ENCODE results near the gene SLMAP.

DNA sequence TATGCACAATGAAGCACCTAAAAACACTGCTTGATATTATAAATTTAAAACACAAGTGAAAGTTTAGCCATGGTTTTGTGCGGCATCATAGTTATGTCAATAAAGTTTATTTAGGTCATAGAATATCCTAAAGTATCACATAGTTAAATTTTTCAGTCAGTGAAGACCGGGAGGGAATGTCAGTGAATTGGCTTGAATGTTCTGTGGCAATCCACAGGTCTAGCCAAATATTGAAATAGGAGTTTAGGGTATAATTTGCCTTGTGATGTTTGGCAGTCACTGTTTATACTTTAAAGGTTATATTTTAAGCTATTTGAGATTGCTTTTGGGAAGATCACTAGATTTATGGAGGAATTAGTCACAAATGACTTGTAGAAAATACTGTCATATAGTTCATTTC lies 172.4 kb downstream of the SLMAP start:
- TF ChIP-seq TCF7L2 (IDR thresholded peaks at IDR 0.05; ENCODE audit: low read depth, low read length): no peak
- TF ChIP-seq, protein P1, sequence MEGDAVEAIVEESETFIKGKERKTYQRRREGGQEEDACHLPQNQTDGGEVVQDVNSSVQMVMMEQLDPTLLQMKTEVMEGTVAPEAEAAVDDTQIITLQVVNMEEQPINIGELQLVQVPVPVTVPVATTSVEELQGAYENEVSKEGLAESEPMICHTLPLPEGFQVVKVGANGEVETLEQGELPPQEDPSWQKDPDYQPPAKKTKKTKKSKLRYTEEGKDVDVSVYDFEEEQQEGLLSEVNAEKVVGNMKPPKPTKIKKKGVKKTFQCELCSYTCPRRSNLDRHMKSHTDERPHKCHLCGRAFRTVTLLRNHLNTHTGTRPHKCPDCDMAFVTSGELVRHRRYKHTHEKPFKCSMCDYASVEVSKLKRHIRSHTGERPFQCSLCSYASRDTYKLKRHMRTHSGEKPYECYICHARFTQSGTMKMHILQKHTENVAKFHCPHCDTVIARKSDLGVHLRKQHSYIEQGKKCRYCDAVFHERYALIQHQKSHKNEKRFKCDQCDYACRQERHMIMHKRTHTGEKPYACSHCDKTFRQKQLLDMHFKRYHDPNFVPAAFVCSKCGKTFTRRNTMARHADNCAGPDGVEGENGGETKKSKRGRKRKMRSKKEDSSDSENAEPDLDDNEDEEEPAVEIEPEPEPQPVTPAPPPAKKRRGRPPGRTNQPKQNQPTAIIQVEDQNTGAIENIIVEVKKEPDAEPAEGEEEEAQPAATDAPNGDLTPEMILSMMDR (IDR thresholded peaks at IDR 0.05): no peak
- TF ChIP-seq POLR2AphosphoS5 (IDR thresholded peaks at IDR 0.05; ENCODE audit: low read depth, low read length): no peak
- TF ChIP-seq, protein P2, sequence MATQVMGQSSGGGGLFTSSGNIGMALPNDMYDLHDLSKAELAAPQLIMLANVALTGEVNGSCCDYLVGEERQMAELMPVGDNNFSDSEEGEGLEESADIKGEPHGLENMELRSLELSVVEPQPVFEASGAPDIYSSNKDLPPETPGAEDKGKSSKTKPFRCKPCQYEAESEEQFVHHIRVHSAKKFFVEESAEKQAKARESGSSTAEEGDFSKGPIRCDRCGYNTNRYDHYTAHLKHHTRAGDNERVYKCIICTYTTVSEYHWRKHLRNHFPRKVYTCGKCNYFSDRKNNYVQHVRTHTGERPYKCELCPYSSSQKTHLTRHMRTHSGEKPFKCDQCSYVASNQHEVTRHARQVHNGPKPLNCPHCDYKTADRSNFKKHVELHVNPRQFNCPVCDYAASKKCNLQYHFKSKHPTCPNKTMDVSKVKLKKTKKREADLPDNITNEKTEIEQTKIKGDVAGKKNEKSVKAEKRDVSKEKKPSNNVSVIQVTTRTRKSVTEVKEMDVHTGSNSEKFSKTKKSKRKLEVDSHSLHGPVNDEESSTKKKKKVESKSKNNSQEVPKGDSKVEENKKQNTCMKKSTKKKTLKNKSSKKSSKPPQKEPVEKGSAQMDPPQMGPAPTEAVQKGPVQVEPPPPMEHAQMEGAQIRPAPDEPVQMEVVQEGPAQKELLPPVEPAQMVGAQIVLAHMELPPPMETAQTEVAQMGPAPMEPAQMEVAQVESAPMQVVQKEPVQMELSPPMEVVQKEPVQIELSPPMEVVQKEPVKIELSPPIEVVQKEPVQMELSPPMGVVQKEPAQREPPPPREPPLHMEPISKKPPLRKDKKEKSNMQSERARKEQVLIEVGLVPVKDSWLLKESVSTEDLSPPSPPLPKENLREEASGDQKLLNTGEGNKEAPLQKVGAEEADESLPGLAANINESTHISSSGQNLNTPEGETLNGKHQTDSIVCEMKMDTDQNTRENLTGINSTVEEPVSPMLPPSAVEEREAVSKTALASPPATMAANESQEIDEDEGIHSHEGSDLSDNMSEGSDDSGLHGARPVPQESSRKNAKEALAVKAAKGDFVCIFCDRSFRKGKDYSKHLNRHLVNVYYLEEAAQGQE (IDR thresholded peaks at IDR 0.05; ENCODE audit: insufficient read depth in 1 of 2, low read depth in 2 of 2, low read length in 1 of 2): no peak
